Measurements from ENCODE around the gene PDXDC1.
"Not testable (repeated sequence)": the region's sequence is repeated elsewhere in the genome, so short reads cannot be mapped to it uniquely, and the experiment has no call there.

- not testable (repeated sequence) for TF ChIP-seq GLIS3 (CRISPR knock-in tag; IDR thresholded peaks at IDR 0.05); ZNF70 (CRISPR knock-in tag; IDR thresholded peaks at IDR 0.05); OSR1 (CRISPR knock-in tag; IDR thresholded peaks at IDR 0.05); PATZ1 (CRISPR knock-in tag; IDR thresholded peaks at IDR 0.05; ENCODE audit: borderline replicate concordance)
These were observed 156.3 kb downstream of the PDXDC1 start for GRCh38 chr16:15130943-15131700.

Measured in SK-N-SH treated with all-trans-retinoic acid at 6 μM for 48 hours (cell line).